WTC11 (cell line): ENCODE results near the gene PFDN2.

ENCODE experiments used
- CBFB ChIP-seq: sonication (generic); formaldehyde crosslinking; IDR thresholded peaks from 2 replicates; pipeline ENCODE4 v1.8.1; 2022; ENCODE audit warnings: mild to moderate bottlenecking, low read depth, missing genetic modification reagents
- CTCF ChIP-seq: fragments of 200-600 bp; IDR thresholded peaks from 2 replicates; pipeline ENCODE4 v1.8.0; 2022; ENCODE audit warnings: antibody characterized with exemption
- FOXP1 ChIP-seq: sonication (generic); formaldehyde crosslinking; IDR thresholded peaks from 2 replicates; pipeline ENCODE4 v1.8.0; 2022; ENCODE audit warnings: missing genetic modification reagents, mild to moderate bottlenecking, moderate library complexity, borderline replicate concordance
- FOXP4 ChIP-seq: sonication (generic); formaldehyde crosslinking; IDR thresholded peaks from 2 replicates; pipeline ENCODE4 v1.8.0; 2022; ENCODE audit warnings: mild to moderate bottlenecking, missing genetic modification reagents
- JAZF1 ChIP-seq: fragments of 250-450 bp; sonication (Bioruptor Pico); IDR thresholded peaks from 2 replicates; pipeline ENCODE4 v1.9.0; 2021; ENCODE audit warnings: moderate library complexity, mild to moderate bottlenecking, inconsistent platforms
- MXD4 ChIP-seq: fragments of 250-450 bp; sonication (Bioruptor Pico); IDR thresholded peaks from 2 replicates; pipeline ENCODE4 v1.8.0; 2021; ENCODE audit warnings: mild to moderate bottlenecking, moderate library complexity, borderline replicate concordance
- NFYB ChIP-seq: sonication (generic); formaldehyde crosslinking; conservative IDR thresholded peaks from 2 replicates; pipeline ENCODE4 v1.8.0; 2022; ENCODE audit warnings: low read depth, missing genetic modification reagents
- PREB ChIP-seq: sonication (generic); formaldehyde crosslinking; IDR thresholded peaks from 2 replicates; pipeline ENCODE4 v1.8.1; 2022; ENCODE audit warnings: mild to moderate bottlenecking, missing genetic modification reagents, moderate library complexity, borderline replicate concordance
- SMAD3 ChIP-seq: sonication (generic); formaldehyde crosslinking; IDR thresholded peaks from 2 replicates; pipeline ENCODE4 v1.8.0; 2022; ENCODE audit warnings: missing genetic modification reagents, mild to moderate bottlenecking, borderline replicate concordance
- STAT6 ChIP-seq: sonication (generic); formaldehyde crosslinking; conservative IDR thresholded peaks from 2 replicates; pipeline ENCODE4 v1.8.1; 2023; ENCODE audit warnings: mild to moderate bottlenecking, low read depth, missing genetic modification reagents, moderate library complexity
- TEAD4 ChIP-seq: sonication (generic); formaldehyde crosslinking; IDR thresholded peaks from 2 replicates; pipeline ENCODE4 v1.8.0; 2022; ENCODE audit warnings: mild to moderate bottlenecking, missing genetic modification reagents
- ZBTB21 ChIP-seq: sonication (generic); formaldehyde crosslinking; IDR thresholded peaks from 2 replicates; pipeline ENCODE4 v1.8.1; 2023; ENCODE audit warnings: mild to moderate bottlenecking, missing genetic modification reagents, borderline replicate concordance
- ZNF263 ChIP-seq: sonication (generic); formaldehyde crosslinking; IDR thresholded peaks from 2 replicates; pipeline ENCODE4 v1.8.1; 2022; ENCODE audit warnings: low read depth, mild to moderate bottlenecking, moderate library complexity, missing genetic modification reagents

GRCh38 chr1:161096530-161096929, 21.3 kb downstream of the PFDN2 start:
- TF ChIP-seq CTCF (no peak), FOXP4 (CRISPR knock-in tag) (no peak), MXD4 (no peak), TEAD4 (CRISPR knock-in tag) (no peak), CBFB (CRISPR knock-in tag) (no peak), PREB (no peak), STAT6 (no peak), JAZF1 (CRISPR knock-in tag) (no peak), FOXP1 (CRISPR knock-in tag) (no peak), ZNF263 (CRISPR knock-in tag) (no peak), ZBTB21 (no peak), SMAD3 (no peak), NFYB (CRISPR knock-in tag) (no peak)
